IgD-negative memory B cell (primary cell): ENCODE measurements around the gene ERMP1. TPM values are rescaled to one million over a fixed set of nuclear protein-coding genes. Genes with fewer than 3 reads are reported as not detected.

Experiments
- H3K27ac Mint-ChIP-seq, 3 donors: one replicate each; pipeline ENCODE4 v1.8.0; 2020 to 2022; ENCODE audit warnings: mild to moderate bottlenecking in 3 of 3, mixed read lengths in 3 of 3, moderate library complexity in 1 of 3
- H3K27me3 Mint-ChIP-seq: one replicate; pipeline ENCODE4 v1.8.0; 2021; ENCODE audit warnings: mixed read lengths
- H3K36me3 Mint-ChIP-seq: one replicate; pipeline ENCODE4 v1.8.0; 2020; ENCODE audit warnings: mild to moderate bottlenecking, mixed read lengths
- H3K4me1 Mint-ChIP-seq, 3 donors: one replicate each; pipeline ENCODE4 v1.8.0; 2020 to 2022; ENCODE audit warnings: mixed read lengths in 3 of 3, mild to moderate bottlenecking in 1 of 3
- H3K4me3 Mint-ChIP-seq, 4 donors: one replicate each; pipeline ENCODE4 v1.8.0; 2020 to 2022; ENCODE audit warnings: mild to moderate bottlenecking in 4 of 4, mixed read lengths in 4 of 4, moderate library complexity in 3 of 4
- H3K9me3 Mint-ChIP-seq, 3 donors: one replicate each; pipeline ENCODE4 v1.8.0; 2020 to 2021; ENCODE audit warnings: mixed read lengths in 3 of 3, mild to moderate bottlenecking in 1 of 3
- polyA plus RNA-seq: library from polyadenylated mRNA; unstranded; fragments of 300-500 nt; fragmentation: Illumina TruSeq; gene quantifications from one replicate; pipeline ENCODE4 v1.2.3, GENCODE V29; 2021

The ERMP1 gene
- polyA plus RNA-seq, 1 donor from 2014 or later, result 6.7 TPM

DNA sequence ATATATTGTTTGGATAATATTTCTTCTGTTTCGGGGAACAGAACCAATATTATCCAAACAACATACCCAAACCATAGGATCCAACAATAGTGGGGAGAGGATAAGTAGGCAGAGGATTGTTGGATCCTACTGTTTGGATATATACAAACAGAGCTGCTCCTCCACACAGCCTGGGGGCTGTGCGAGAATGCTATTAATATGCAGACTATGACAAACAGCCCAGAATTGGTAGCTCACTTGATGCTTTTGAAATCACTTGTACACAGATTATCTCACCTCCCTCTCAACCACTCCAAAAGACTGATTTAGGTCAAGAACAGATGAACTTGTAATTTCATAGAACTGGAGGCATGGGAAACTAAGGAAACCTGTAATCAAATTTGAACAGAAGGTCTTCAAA is 33.4 kb upstream of the ERMP1 start:
- H3K27ac Mint-ChIP-seq, result no peak overlapping the region
- H3K36me3 Mint-ChIP-seq, result peaks cover 2% of the 10 kb centered on the region
- no peak overlapping the region for H3K4me3 Mint-ChIP-seq
- no peaks in the 10 kb centered on the region for H3K27me3 Mint-ChIP-seq
- H3K4me1 Mint-ChIP-seq, result no peaks in the 10 kb centered on the region
- no peaks in the 10 kb centered on the region for H3K9me3 Mint-ChIP-seq

DNA sequence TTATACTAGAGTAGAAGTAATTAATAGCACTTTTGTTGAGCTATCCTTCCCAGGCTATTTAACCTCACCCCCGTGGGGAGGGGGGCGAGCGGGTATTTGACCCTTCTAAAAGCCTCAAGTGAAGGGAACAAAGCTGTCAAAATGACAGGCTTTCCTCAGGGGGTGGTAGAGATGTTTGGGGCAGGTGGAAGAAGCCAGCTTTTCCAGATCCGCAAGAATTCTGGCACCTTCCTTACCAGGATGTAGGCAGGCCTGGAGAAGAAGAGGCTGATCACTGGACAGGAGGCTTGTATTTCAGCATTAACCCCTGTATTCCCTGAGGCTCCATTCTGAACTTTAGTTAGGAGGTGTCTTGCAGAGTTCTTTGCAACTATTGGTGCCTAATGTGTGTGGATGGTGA is 31.5 kb upstream of the ERMP1 start:
- H3K9me3 Mint-ChIP-seq, result no peaks in the 10 kb centered on the region
- H3K4me3 Mint-ChIP-seq, result no peak overlapping the region
- H3K27me3 Mint-ChIP-seq, result no peaks in the 10 kb centered on the region
- H3K4me1 Mint-ChIP-seq, result no peaks in the 10 kb centered on the region
- H3K36me3 Mint-ChIP-seq, result peaks cover 2% of the 10 kb centered on the region
- no peak overlapping the region for H3K27ac Mint-ChIP-seq

DNA sequence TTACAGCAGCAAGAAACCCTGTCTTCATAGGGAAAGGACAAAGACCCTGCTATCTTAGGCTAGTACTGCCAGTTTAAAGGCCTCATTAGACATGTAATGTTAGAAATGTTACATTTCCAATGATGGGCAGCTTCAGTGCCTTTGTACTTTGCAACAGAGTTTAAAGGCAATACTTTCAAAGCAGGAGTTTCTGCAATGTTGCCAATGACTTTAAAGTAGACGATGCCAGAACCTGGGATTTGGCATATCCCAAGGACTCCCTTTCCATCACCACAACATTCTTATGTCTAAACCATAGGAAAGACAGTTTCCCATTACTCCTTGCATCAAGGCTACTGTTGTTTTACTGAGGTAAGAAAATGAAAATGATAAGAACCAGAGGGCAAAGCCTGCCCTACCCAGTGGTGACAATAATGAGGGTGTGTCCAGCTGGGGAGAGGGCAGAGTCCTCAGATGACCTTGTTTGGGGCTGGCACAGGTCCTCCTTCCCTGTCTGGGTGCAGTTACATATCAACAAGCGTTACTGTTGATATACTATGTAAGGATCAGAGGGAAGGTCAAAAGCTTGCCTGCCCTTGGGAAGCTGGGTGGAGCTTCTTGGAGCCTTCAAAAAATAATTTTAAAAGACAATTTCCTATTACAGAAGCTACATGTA is 30.3 kb upstream of the ERMP1 start:
- H3K4me1 Mint-ChIP-seq, result no peaks in the 10 kb centered on the region
- H3K36me3 Mint-ChIP-seq, result peaks cover 2% of the 10 kb centered on the region
- no peaks in the 10 kb centered on the region for H3K27me3 Mint-ChIP-seq
- H3K4me3 Mint-ChIP-seq, result no peak overlapping the region
- no peak overlapping the region for H3K27ac Mint-ChIP-seq
- H3K9me3 Mint-ChIP-seq, result no peaks in the 10 kb centered on the region

DNA sequence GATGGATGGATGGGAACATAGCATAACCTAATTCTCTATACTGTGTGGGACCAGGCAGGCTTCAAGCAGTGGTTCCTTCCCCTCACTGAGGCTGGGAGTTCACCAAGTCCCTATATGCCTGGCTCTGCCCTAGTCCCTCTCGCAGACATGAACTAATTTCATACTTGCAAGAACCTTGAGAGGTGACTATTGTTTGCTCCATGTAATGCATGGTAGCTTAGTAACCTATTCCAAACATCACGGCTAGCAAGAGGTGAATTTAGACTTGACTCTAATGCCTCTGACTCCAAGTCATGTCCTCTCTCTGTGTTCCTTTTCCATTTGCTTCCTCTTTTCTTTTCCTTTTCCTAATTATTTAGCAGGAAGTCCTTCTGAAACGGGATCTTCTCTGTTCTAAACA is 25.9 kb upstream of the ERMP1 start:
- Mint-ChIP-seq H3K27me3 (no peaks in the 10 kb centered on the region), H3K36me3 (peaks cover 2% of the 10 kb centered on the region), H3K4me1 (no peaks in the 10 kb centered on the region), H3K4me3 (no peak overlapping the region), H3K27ac (no peak overlapping the region), H3K9me3 (no peaks in the 10 kb centered on the region)

DNA sequence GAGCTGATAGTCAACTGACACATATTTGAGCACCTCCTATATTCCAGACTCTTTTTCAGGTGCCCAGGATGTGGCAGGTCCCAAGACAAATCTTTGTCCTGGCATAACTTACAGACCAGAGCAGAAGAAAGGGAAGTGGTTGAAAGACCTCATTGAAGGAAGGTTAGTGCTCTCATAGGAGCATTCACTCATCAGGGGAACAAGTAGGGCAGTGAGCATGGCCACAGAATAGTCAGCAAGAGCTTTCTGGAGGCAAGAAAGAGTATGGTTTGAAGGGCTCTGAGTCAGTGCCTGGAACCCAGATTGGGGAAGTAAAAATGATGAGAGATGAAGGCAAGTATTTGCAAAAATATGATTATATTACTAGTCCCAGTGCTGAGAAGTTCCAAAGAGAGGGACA is 25.0 kb upstream of the ERMP1 start:
- Mint-ChIP-seq H3K9me3 (no peaks in the 10 kb centered on the region), H3K27ac (peak overlapping the region in 1 of 3 donors; percentile 31), H3K4me3 (no peak overlapping the region), H3K36me3 (peaks cover 2% of the 10 kb centered on the region), H3K27me3 (no peaks in the 10 kb centered on the region), H3K4me1 (no peaks in the 10 kb centered on the region)

DNA sequence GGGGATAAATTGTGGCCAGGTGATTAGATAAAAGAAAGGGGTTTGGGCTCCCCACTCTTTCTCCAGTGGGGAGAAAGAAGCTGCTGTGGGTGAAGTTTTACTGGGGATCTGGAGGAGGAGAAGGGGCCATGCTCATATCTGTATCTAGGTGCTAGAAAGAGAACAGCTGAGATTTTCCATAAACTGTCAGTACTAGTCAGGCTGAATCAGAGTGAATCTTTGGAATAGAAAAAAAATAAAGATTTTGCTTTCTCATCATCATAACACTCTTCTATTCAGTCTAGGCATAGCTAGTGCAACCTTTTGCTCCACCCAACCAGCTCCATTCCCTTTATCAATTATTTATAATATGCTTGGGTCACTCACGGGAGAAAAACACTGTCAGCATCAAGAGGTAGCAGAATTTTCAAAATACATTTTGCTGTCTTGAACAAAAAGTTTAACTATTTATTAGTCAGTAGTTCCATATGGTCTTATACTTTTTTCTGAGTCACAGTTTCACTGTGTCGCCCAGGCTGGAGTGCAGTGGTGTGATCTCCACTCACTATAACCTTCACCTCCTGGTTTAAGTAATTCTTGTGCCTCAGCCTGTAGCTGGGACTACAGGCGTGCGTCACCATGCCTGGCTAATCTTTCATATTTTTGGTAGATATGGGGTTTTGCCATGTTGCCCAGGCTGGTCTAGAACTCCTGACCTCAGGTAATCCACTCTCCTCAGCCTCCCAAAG is 21.3 kb upstream of the ERMP1 start:
- Mint-ChIP-seq H3K27me3 (no peaks in the 10 kb centered on the region), H3K27ac (no peak overlapping the region), H3K36me3 (peaks cover 3% of the 10 kb centered on the region), H3K4me1 (no peaks in the 10 kb centered on the region), H3K4me3 (no peak overlapping the region), H3K9me3 (no peaks in the 10 kb centered on the region)

DNA sequence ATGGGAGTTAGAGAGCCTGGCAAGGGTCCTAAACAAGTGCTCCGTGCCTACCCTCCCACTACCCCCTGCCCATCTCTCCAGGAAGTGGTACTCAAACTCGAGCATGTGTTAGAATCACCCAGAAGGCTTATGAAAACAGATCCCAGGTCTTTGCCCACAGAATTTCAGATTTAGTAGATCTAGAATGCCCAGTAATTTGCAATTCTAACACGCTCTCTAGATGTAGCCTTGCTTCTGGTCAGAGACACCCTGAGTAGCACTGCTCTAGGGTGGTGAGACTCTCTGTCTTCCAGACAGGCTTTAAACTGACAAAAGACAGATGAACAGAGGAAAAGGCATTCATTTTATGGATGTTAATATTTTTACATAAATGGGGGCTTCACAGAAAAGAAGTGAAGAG is 20.7 kb upstream of the ERMP1 start:
- H3K36me3 Mint-ChIP-seq, result peaks cover 3% of the 10 kb centered on the region
- H3K4me1 Mint-ChIP-seq, result no peaks in the 10 kb centered on the region
- no peak overlapping the region for H3K4me3 Mint-ChIP-seq
- H3K9me3 Mint-ChIP-seq, result no peaks in the 10 kb centered on the region
- peak overlapping the region in 1 of 3 donors; percentile 28 for H3K27ac Mint-ChIP-seq
- no peaks in the 10 kb centered on the region for H3K27me3 Mint-ChIP-seq

DNA sequence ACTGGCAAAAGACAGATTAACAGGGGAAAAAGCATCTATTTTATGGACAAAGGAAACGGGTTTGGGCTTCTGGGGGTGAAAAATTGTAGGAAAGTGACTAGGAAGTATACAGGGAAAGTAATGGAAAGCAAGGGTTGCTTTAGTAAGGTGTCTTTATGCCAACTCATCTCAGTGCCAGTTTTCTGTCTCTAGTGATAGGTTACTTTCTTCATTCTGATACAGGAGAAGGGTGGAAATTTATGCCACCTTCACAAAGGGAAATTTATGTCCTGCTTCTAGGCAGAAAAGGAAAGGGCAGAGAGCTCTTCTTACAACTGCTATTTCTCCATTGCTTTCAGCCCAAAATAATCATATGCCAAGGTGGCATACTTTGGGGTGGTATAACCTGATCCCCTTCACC is 20.1 kb upstream of the ERMP1 start:
- Mint-ChIP-seq H3K36me3 (peaks cover 3% of the 10 kb centered on the region), H3K4me1 (no peaks in the 10 kb centered on the region), H3K27ac (no peak overlapping the region), H3K27me3 (no peaks in the 10 kb centered on the region), H3K9me3 (no peaks in the 10 kb centered on the region), H3K4me3 (no peak overlapping the region)

DNA sequence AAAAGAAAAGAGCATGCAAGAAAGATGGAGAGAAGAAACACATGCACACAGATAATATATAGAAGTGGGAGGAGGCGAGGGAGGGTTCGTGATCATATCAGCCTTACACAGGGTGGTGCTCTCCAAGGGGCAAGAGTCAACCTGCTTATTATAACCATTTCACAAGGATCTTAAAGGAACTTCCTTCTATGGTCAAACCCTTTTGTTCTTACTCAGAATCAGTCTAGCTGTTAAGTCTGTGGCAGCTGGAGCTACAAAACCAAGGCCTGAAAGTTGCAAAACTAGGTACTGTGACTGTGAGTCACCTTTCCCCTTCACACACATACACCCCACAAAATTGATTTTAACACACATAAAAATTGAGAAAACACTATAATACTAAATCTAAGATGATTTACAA is 18.5 kb upstream of the ERMP1 start:
- Mint-ChIP-seq H3K4me3 (no peak overlapping the region), H3K9me3 (no peaks in the 10 kb centered on the region), H3K27me3 (no peaks in the 10 kb centered on the region), H3K4me1 (no peaks in the 10 kb centered on the region), H3K36me3 (peaks cover 3% of the 10 kb centered on the region), H3K27ac (no peak overlapping the region)

DNA sequence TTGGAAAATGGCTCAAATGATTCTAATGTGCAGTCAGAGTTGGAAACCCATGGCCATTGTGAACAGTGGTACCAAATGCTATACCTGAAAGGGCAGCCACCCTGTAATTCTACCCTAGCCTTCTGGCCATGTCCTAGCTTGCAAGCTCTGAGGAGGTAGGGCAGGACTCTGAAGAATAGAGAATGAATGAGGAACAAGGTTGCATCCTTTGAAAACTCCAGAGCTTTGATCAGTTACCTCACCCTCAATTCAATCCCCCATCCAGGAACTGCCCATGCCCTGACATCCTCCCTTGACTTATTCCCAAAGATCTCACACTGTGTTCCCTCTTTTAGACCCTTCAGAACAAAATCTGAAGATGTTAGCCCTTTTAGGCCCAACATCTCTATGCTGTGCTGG is 17.8 kb upstream of the ERMP1 start:
- Mint-ChIP-seq H3K27me3 (no peaks in the 10 kb centered on the region), H3K4me1 (peaks cover 0 to 2% (median 0%) of the 10 kb centered on the region in 3 donors), H3K9me3 (no peaks in the 10 kb centered on the region), H3K27ac (no peak overlapping the region), H3K4me3 (no peak overlapping the region), H3K36me3 (peaks cover 3% of the 10 kb centered on the region)

DNA sequence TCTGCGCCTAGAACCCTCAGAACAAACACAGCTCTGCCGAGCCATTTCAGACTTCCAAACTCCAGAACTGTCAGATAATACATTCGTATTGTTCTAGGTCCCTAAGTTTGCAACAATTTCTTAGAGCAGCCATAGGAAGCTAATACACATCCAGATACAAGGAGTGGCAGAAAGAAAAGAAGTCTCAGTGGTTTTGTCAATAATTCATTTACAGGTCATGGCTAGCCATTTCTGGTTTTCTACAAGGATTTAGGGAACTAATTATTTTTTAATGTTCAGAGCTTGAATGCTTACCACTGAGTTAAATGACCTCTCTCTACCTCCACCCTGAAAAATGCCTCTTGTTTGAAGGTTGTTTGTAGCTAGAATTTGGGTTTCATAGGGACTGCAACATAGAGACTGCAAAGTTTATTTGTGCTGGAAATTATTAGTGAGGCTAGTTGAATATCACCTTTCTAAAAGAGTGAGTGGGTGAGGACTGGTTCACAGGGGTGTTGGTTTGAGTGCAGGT is 15.5 kb upstream of the ERMP1 start:
- H3K9me3 Mint-ChIP-seq, result no peaks in the 10 kb centered on the region
- H3K4me1 Mint-ChIP-seq, result peaks cover 6 to 11% (median 8%) of the 10 kb centered on the region in 3 donors
- no peaks in the 10 kb centered on the region for H3K27me3 Mint-ChIP-seq
- peak overlapping the region in 1 of 4 donors; percentile 52 for H3K4me3 Mint-ChIP-seq
- H3K27ac Mint-ChIP-seq, result no peak overlapping the region
- peaks cover 7% of the 10 kb centered on the region for H3K36me3 Mint-ChIP-seq

DNA sequence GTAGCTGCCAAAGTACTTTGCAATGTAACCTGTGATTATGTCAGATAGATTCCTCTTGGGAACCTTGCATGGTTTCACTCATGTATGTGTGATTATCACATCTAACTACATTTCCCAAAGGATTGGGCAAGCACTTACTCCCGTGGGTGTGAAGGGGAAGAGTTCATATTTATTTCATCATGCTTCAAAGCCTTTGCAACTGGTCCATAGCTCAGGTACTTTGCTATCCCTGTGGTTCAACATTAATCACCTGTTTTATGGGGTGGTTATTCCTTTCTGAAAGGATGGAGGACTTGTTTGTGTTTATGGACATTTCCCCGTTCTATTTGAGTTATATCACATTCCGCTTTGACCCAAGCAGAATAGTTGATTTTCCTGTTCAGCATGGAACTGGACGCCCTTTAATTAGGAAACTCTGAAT is 13.6 kb upstream of the ERMP1 start:
- Mint-ChIP-seq H3K27me3 (no peaks in the 10 kb centered on the region), H3K36me3 (peaks cover 7% of the 10 kb centered on the region), H3K4me3 (no peak overlapping the region), H3K4me1 (peaks cover 7 to 12% (median 11%) of the 10 kb centered on the region in 3 donors), H3K27ac (no peak overlapping the region), H3K9me3 (peaks cover 0 to 2% (median 1%) of the 10 kb centered on the region in 3 donors)

DNA sequence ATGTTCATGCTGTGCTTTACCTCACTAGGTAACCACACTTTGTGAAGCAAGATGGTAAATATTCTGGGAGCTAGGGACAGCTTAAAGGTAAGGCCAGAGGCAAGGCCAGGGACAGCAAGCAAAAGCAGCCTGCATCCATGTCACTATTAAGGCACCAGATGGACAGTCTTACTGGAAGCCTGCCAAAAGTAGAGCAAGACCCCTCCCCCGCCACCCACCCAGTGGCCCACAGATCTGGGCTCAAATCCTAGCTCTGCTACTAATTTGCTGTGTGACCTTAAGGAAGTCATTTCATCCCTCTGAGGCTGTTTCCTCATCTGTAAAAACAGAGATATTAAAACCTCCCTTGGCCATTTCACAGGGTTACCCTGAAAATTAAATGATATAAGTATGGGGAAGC is 13.2 kb upstream of the ERMP1 start:
- Mint-ChIP-seq H3K27me3 (no peaks in the 10 kb centered on the region), H3K36me3 (peaks cover 7% of the 10 kb centered on the region), H3K27ac (no peak overlapping the region), H3K9me3 (peaks cover 0 to 2% (median 1%) of the 10 kb centered on the region in 3 donors), H3K4me1 (peaks cover 7 to 12% (median 11%) of the 10 kb centered on the region in 3 donors), H3K4me3 (no peak overlapping the region)

DNA sequence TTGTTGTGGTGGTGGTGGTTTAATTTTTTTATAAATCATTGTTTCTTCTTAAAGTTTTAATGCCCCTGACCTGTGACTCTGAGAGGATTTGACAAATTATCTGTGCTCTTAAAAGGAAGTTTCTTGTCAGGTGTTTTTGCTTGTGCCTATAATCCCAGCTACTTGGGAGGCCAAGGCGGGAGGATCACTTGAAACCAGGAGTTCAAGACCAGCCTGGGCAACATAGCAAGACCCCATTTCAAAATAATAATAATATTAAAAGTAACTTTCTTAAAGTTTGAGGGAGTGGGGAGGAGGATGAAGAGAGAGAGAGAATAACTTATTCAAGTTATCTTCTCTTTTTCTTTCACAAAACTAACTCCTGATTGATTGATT is 12.2 kb upstream of the ERMP1 start:
- peaks cover 7 to 12% (median 11%) of the 10 kb centered on the region in 3 donors for H3K4me1 Mint-ChIP-seq
- H3K27me3 Mint-ChIP-seq, result no peaks in the 10 kb centered on the region
- peaks cover 4% of the 10 kb centered on the region for H3K36me3 Mint-ChIP-seq
- H3K4me3 Mint-ChIP-seq, result no peak overlapping the region
- H3K9me3 Mint-ChIP-seq, result peaks cover 0 to 2% (median 1%) of the 10 kb centered on the region in 3 donors
- H3K27ac Mint-ChIP-seq, result no peak overlapping the region

DNA sequence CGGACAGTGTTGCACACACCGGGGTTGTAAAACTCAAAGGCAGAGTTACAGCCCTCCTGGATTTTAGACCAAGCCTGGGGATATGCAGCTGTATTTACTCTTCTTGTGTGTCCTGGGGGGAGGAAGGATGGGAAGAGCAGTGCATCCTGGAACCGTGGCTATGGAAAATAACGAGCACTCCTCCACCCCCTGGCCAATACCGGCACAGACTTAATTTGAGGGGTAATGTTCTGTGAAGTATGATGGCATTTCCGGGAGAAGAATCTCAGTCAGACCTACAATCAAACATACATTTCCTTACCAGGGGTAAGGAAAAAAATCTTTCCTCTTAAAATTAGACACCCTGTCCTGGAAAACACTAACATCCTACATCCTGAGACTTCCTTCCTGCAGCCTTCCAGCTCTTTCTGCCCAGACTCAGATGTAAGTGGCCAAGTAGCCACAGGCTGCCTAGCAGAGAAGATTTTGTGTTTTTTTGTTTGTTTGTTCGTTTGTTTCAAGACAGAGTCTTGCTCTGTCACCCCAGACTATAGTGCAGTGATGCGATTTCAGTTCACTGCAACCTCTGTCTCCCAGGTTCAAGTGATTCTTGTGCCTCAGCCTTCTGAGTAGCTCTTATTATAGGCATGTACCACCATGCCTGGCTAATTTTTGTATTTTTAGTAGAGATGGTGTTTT is 11.0 kb upstream of the ERMP1 start:
- peaks cover 7 to 12% (median 11%) of the 10 kb centered on the region in 3 donors for H3K4me1 Mint-ChIP-seq
- H3K9me3 Mint-ChIP-seq, result peaks cover 0 to 2% (median 1%) of the 10 kb centered on the region in 3 donors
- H3K4me3 Mint-ChIP-seq, result no peak overlapping the region
- peak overlapping the region in 1 of 3 donors; percentile 28 for H3K27ac Mint-ChIP-seq
- H3K27me3 Mint-ChIP-seq, result no peaks in the 10 kb centered on the region
- peaks cover 4% of the 10 kb centered on the region for H3K36me3 Mint-ChIP-seq
